ENCODE data around the gene FAM72B. TPM values are rescaled to one million over a fixed set of nuclear protein-coding genes. Genes with fewer than 3 reads are reported as not detected.
"Not testable (repeated sequence)": the region's sequence is repeated elsewhere in the genome, so short reads cannot be mapped to it uniquely, and the experiment has no call there.

The FAM72B gene
- total RNA-seq (under 1 TPM; 0.16 to 0.83 (median 0.31) TPM), polyA plus RNA-seq (1 to 10 TPM in 1 of 3 donors, under 1 TPM in 1, not detected in 1; 0.60 to 2.6 TPM)

GRCh38 chr1:121184290-121185127, at the start of gene FAM72B, which contains the start of gene SRGAP2C:
Gene FAM72B, minus strand, starts transcription at chr1:121184340. Its CDS starts 851 bp downstream, at chr1:121183489.
Gene SRGAP2C, plus strand, starts transcription at chr1:121184975. Its CDS starts 2,472 bp downstream, at chr1:121187447.
- peak; percentile 99 for DNase-seq
- TF ChIP-seq POLR2AphosphoS5 (IDR thresholded peaks at IDR 0.05), result peak; percentile 84 to 93 (median 84)
- peak; percentile 71 to 73 for TF ChIP-seq POLR2A (IDR thresholded peaks at IDR 0.05)
- intact Hi-C loops (cut with DNase I); H3K27me3 ChIP-seq; H3K4me1 ChIP-seq; H3K36me3 ChIP-seq; H3K9me3 ChIP-seq: not testable (repeated sequence)
- WGBS, 2 donors, result 0% methylated on average over 37 of the region's 54 CpGs
- peak within 1 kb of the TSS; percentile 72 to 83 (median 81) for H3K27ac ChIP-seq
- peak within 1 kb of the TSS; percentile 43 to 50 (median 46) for H3K4me3 ChIP-seq

- H3K9me3 ChIP-seq; DNase-seq; H3K36me3 ChIP-seq; H3K27me3 ChIP-seq; H3K4me3 ChIP-seq; H3K4me1 ChIP-seq; H3K27ac ChIP-seq; intact Hi-C loops (cut with DNase I): not testable (repeated sequence)
- 47 to 85% methylated on average over 1 to 2 of the region's 4 CpGs for WGBS, 2 donors
These were observed 48.4 kb upstream of the FAM72B start for GRCh38 chr1:121232445-121233125.

DNA sequence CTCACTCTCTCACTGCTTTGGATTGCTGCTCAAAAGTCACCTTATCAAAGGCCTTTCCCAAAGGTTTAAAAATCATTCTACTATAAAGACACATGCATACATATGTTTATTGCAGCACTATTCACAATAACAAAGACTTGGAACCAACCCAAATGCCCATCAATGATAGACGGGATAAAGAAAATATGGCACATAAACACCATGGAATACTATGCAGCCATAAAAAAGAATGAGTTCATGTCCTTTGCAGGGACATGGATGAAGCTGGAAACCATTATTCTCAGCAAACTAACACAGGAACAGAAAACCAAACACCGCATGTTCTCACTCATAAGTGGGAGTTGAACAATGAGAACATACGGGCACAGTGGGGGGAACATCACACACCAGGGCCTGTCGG, 46.5 kb upstream of the FAM72B start:
- H3K9me3 ChIP-seq; DNase-seq; H3K27me3 ChIP-seq; H3K36me3 ChIP-seq; intact Hi-C loops (cut with DNase I); H3K4me3 ChIP-seq; H3K27ac ChIP-seq; H3K4me1 ChIP-seq: not testable (repeated sequence)
- WGBS, 2 donors, result 55 to 84% methylated on average over 1 of the region's 4 CpGs

- H3K9me3 ChIP-seq; H3K27ac ChIP-seq; H3K4me3 ChIP-seq; H3K4me1 ChIP-seq; intact Hi-C loops (cut with DNase I); H3K27me3 ChIP-seq; H3K36me3 ChIP-seq; DNase-seq: not testable (repeated sequence)
- WGBS, 2 donors, result 53 to 60% methylated on average over 3 to 4 of the region's 9 CpGs
These were observed 43.6 kb upstream of the FAM72B start for GRCh38 chr1:121227544-121228330.

GRCh38 chr1:121226925-121227324, 42.8 kb upstream of the FAM72B start:
- H3K27ac ChIP-seq; DNase-seq; H3K36me3 ChIP-seq; intact Hi-C loops (cut with DNase I); H3K4me1 ChIP-seq; H3K27me3 ChIP-seq; H3K4me3 ChIP-seq; H3K9me3 ChIP-seq: not testable (repeated sequence)
- 86 to 100% methylated on average over 1 of the region's 2 CpGs for WGBS, 2 donors

GRCh38 chr1:121226295-121226904, 42.3 kb upstream of the FAM72B start:
- H3K4me3 ChIP-seq; H3K36me3 ChIP-seq; DNase-seq; intact Hi-C loops (cut with DNase I); H3K27me3 ChIP-seq; H3K9me3 ChIP-seq; H3K4me1 ChIP-seq; H3K27ac ChIP-seq: not testable (repeated sequence)
- 93 to 96% methylated on average over 2 of the region's 4 CpGs for WGBS, 2 donors

GRCh38 chr1:121224714-121225113, 40.6 kb upstream of the FAM72B start:
- H3K9me3 ChIP-seq; H3K36me3 ChIP-seq; H3K27me3 ChIP-seq; DNase-seq; intact Hi-C loops (cut with DNase I); H3K4me1 ChIP-seq; H3K4me3 ChIP-seq; H3K27ac ChIP-seq: not testable (repeated sequence)
- 32 to 58% methylated on average over 3 of the region's 4 CpGs for WGBS, 2 donors

GRCh38 chr1:121221770-121222169, 37.6 kb upstream of the FAM72B start:
- intact Hi-C loops (cut with DNase I); H3K36me3 ChIP-seq; H3K27ac ChIP-seq; DNase-seq; H3K9me3 ChIP-seq; H3K4me1 ChIP-seq; H3K4me3 ChIP-seq; H3K27me3 ChIP-seq: not testable (repeated sequence)
- 72 to 85% methylated on average over 1 of the region's 1 CpG for WGBS, 2 donors

GRCh38 chr1:121216676-121217075, 32.5 kb upstream of the FAM72B start:
- H3K9me3 ChIP-seq; intact Hi-C loops (cut with DNase I); H3K4me3 ChIP-seq; H3K27ac ChIP-seq; DNase-seq; H3K36me3 ChIP-seq; H3K4me1 ChIP-seq; H3K27me3 ChIP-seq: not testable (repeated sequence)
- 57% methylated on average over 1 of the region's 1 CpG; no CpG with 5 or more reads in 1 of the 2 donors for WGBS, 2 donors

DNA sequence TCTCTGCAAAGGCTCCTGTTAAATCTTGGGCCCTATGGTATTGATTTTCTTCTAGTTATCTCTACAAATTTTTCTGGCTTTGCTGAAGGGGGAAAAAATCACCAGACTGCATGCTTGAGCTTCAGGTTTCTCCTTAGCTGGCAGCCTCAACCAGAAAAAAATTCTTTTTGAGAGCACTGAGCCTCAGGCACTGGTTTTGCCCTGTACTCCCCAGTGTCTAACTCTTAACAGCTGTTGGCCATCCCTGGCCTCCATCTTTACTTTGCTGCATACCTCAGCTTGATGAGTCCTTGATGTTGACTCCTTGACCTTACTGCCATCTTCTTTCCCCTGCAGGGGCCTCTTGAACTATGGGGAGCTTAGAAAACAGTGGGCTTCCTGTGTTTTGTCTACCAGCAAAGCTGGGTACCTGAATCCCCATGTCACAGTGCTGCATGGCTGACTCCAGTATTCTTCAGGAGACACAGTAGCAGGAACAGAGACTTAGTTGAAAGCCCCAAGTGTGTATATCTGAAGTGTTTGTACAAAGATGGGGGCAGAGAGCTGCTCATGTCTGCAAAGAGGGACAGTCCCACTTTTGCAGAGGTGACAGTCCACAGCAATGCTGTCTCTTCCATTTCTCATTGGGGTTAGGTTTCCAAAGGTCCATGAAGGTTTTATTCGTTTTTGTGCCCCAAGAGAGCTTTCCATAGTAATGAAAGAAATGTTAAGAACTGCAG, 31.7 kb upstream of the FAM72B start:
- H3K9me3 ChIP-seq; H3K36me3 ChIP-seq; H3K27ac ChIP-seq; H3K4me1 ChIP-seq; H3K27me3 ChIP-seq; DNase-seq; H3K4me3 ChIP-seq; intact Hi-C loops (cut with DNase I): not testable (repeated sequence)
- WGBS, 2 donors, result 28 to 69% methylated on average over 1 of the region's 1 CpG

GRCh38 chr1:121214544-121215156, 30.5 kb upstream of the FAM72B start:
- H3K36me3 ChIP-seq; H3K27ac ChIP-seq; H3K27me3 ChIP-seq; H3K4me3 ChIP-seq; H3K4me1 ChIP-seq; H3K9me3 ChIP-seq; DNase-seq; intact Hi-C loops (cut with DNase I): not testable (repeated sequence)
- 40 to 72% methylated on average over 2 to 3 of the region's 5 CpGs for WGBS, 2 donors

Measured in sigmoid colon (tissue), 7 donors.